Stimulated activated CD4-positive, alpha-beta T cell treated with anti-CD3 and anti-CD28 coated beads, Interleukin-1b, Interleukin-23, amount 100 ng/mL, for 4 hours (primary cell): ENCODE measurements around the gene SIPA1L2.
A peak's percentile ranks its signal among the peaks of the same experiment; 100 is the strongest.

Experiments
- DNase-seq, 2 donors: peaks; one replicate each; pipeline ENCODE4 v3.0.0-alpha.2; 2020; ENCODE audit warnings: low read depth in 2 of 2

SIPA1L2 gene, protein sequence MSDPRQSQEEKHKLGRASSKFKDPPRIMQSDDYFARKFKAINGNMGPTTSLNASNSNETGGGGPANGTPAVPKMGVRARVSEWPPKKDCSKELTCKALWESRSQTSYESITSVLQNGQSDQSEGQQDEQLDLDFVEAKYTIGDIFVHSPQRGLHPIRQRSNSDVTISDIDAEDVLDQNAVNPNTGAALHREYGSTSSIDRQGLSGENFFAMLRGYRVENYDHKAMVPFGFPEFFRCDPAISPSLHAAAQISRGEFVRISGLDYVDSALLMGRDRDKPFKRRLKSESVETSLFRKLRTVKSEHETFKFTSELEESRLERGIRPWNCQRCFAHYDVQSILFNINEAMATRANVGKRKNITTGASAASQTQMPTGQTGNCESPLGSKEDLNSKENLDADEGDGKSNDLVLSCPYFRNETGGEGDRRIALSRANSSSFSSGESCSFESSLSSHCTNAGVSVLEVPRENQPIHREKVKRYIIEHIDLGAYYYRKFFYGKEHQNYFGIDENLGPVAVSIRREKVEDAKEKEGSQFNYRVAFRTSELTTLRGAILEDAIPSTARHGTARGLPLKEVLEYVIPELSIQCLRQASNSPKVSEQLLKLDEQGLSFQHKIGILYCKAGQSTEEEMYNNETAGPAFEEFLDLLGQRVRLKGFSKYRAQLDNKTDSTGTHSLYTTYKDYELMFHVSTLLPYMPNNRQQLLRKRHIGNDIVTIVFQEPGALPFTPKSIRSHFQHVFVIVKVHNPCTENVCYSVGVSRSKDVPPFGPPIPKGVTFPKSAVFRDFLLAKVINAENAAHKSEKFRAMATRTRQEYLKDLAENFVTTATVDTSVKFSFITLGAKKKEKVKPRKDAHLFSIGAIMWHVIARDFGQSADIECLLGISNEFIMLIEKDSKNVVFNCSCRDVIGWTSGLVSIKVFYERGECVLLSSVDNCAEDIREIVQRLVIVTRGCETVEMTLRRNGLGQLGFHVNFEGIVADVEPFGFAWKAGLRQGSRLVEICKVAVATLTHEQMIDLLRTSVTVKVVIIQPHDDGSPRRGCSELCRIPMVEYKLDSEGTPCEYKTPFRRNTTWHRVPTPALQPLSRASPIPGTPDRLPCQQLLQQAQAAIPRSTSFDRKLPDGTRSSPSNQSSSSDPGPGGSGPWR (N-terminal part only)

DNA sequence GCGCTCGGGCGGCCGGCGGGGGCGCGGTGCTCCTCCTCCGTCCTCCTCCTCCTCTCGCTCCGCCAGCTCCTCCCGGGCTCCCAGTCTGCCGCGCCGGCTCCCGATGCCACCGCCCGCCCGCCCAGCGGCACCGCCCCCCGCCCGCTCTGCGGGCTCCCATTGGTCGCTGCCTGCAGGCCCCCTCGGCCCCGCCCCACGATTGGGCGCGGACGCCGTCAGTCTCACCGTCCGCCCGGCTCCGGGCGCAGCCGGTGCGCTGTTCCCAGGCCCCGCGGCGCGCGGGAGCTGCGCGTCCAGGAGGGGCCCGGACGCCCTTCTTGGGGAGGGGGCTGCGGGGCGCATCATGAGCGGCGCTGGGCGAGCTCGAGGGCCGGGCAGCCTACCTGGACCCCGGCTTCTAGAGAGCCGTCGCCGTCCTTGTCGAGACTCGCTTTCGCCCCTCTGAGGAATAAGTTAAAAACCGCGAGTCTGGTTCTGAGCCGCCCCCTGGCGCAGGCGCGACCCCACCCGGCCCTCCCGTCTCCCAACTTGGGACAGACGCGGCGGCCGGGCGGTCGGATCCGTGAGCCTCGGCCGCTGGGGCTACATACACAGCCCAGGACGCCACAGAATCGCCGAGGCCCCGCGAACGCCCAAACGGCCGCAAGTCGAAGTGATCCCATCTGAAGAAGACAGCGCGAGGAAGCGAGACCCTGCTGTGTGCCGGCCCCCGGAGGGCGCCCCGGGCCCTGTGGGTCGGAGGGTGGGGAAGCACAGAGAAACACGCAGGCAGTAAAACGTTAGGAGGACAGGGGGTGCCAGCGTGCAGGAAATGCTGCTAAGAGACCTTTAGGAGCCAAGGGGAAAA is at the start of gene SIPA1L2:
SIPA1L2 (minus strand) TSS at position 87 of the 847 bp plus-strand sequence. CDS start 114,794 bp downstream, outside the sequence.
- DNase-seq: peak; percentile 78 to 93

DNA sequence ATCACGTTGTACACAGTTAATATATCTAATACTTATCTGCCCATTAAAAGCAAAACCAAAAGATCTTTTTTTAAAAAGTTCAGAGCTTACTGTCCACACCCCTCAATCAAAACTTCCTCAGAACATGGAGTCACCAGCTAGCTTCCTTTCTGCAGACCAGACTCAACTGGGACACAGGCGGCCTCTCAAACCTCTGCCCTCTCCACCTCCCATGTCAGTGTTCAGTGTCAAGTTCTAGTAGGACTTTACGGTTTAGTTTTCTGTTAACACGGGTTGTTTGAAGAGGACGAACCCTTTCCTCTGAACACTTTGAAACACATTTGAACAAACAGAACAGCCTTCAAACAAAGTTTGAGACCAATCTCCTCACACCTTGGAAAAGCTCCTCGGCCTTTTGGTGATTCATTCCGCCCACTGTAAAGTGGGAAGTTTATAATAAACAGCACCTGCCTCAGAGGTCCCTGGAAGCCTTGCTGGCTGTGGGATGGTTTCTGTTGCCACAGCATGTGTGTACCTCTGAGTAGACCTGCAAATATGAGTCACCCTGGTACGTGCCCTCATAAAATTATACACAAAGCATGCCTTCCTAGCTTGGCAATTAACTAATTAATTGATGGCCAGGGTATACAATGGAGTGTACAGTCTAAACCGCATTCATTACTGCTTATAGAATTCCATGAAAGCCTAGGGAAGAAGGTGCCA is 48.4 kb upstream of the SIPA1L2 start:
- DNase-seq: no peak

DNA sequence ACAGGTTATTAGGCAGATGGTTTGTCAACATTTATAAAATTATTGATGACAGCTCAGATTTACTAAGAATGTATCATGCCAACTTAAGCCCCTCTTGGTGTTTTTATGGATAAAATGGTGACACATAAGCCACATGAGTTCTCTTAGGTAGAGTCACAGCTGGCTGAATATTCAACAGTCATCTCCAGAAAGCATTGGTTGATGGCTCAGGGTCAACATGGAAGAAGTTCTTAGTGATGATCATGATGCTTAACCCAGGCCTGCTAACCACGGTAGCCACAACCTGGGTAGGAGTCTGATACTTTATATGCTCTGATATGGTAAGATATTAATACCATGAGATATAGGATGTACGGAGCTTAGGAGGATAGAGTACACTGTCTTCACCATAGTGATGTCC is 46.4 kb upstream of the SIPA1L2 start:
- DNase-seq: no peak

DNA sequence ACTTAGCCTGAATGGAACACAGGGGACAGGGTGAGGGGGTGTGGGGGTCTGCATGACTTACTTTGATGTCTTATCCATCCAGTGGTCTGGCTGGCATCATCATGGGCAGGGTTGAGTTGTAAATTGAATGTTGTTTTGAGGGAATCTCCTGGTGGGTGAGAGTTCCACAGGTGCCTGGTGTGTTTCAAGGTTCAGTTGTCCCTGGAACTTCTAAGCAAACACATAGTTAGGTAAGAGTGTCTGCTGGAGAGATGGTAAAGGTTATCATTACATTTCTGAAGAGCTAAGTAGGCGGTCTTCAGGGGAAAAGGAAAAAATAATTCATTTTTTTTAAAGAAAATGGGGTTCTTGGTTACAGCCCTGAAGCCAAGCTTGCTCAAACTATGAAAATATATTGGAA is 46.0 kb upstream of the SIPA1L2 start:
- no peak for DNase-seq

DNA sequence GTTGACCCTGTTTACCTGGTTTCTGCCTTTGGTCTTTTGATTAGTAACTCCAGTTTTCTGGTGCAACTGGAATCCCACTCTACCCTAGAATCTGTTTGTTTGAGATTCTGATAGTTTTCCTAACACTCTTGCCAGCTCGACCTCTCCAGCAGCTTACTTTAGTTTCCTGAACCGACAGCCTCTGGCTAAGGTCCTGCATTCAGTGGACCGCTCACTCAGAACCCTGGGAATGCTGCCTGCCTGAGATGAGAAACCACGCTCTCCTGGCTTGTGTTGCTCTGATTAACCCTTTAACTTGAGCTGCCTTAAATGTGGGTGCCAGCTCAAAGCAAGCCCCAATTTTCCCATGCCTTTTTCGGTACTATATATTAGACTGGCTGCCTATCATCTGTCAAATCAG is 45.3 kb upstream of the SIPA1L2 start:
- no peak for DNase-seq

DNA sequence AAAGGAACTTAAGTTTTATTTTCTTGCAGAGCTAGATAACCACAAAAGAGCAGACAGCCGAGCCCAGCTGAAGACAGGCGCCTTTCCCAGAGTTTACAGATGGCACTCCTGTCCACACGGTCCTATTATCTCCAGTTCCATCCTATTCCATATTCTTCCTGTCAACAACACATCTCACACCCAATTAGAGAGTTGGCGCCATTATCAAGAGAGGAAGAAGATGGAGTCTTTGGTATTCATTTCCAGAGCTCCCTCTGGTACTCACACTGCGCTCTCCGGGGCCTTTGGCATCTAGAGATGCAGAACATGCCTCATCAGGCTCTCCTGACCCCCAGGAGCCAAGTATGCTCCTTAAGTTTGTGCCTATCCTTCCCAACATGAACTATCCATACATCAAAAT is 43.3 kb upstream of the SIPA1L2 start:
- DNase-seq: no peak

DNA sequence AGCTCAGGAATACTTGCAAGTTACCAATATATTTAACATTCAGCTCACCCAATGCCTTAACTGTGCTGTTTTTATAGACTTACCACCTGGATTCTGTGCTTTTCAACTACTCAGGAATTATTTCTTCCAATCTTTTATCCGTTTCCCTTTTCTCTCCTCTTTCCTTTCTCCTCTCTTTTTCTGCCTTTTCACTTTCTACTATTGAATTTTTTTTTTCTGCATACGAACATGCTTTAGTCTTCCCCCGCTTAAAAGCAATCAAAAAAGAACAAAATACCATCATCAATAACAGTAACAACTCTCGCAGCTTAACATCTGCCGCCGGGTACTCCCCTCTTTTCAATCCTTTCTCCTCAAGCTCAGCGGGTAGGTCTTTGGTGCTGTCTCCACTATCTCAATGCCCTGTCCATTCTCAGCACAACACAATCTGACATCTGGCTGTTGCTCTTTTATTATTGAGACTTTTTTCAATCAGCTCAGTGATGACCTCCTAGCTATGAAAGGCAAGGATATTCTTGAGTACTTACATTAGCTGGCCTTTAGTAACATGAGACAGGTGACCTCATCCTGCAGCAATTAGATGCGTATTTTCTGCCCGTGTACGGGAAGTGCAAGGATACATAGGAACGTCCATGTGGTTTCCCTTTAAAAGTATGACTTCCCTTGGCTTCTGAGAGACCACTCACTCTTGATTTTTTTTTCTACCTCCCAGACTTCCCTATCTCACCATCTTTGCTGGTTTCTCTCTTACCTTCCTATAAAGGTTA is 40.2 kb upstream of the SIPA1L2 start:
- DNase-seq: no peak

DNA sequence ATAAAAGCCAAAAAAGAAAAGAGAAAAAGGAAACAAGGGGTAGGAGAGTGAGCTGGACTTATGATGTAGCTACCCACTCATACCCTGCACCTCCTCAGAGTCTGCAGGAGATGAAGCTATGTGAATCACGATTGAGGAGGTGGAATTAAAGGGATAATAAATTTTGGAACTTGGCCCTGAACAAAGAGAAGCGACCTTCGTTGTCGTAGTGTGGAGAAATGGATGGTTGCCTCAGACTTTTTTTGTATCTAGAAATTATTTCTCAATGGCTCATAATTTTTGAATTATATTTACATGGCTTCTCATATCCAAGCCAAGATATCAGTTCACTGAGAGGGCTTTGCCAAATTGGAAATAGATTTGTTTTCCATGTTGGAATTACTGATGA is 37.8 kb upstream of the SIPA1L2 start:
- DNase-seq: no peak

DNA sequence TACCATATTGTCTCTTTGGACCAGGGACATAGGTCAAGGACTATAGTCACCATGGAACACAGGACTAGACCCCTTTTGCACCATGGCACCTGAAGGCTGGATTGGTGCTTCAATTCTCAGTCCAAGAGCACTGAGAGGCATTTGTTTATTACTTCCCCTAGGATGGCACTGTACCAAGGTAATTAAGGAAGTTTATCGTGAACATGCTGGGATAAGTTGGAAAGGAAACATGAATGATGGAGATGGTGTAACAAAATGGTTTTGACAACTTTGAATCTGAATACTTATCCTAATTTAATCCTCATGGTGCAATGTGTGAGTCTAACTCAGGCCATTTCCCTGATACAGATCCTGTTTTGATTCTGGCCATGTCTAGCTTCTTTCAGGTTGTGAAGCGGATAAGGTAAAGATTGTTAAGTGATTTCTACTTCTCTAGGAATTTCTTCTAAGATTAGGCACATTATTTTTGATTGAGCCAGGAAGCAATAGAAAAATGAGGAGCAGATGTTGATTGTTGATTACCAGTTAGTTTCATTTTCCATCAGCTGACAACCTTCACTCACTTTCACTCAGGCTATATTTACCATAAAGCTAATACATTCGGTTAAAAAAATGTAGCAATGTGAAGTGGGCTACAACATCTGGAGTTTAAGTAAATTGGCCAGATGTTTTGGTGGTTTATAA is 37.3 kb upstream of the SIPA1L2 start:
- no peak for DNase-seq

DNA sequence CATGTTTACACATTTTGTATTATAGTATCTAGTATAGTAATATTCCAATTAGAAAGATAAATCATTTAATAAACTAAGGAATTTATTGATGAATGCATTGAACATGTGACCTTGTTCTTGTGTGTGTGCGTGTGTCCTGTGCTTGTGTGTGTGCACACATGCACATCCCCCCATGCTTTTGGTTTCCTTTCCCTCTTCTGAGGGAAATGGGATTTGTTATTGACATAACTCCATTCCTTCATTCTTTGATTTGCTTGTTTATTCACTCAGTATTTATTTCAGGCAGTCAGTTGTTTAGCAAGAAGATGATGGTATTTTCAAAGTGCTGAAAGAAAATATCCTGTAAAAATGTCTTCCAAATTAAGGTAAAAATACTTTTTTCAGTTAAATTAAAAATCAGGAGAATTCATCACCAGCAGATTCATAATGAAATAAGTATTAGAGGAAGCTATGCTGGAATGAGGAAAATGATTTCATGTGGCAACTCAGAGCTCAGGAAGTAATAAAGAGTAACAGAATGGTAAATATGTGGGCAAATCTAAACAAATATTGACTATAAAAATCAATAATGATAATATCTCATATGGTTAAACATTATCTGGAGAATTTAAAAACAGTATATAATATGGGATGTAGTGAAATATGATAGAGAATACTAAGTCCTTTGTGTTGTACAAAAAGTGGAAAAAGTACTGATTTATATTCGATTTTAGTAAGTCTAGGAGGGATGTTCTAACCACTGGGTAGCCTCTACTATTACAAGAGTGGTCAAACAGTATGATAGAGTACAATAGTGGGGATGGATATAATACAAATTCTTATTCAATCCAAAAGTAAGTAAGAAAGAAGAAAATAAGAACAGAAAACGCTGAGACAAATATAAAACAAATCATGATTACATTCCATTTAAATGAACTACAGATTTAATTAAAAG is 35.2 kb upstream of the SIPA1L2 start:
- no peak for DNase-seq

DNA sequence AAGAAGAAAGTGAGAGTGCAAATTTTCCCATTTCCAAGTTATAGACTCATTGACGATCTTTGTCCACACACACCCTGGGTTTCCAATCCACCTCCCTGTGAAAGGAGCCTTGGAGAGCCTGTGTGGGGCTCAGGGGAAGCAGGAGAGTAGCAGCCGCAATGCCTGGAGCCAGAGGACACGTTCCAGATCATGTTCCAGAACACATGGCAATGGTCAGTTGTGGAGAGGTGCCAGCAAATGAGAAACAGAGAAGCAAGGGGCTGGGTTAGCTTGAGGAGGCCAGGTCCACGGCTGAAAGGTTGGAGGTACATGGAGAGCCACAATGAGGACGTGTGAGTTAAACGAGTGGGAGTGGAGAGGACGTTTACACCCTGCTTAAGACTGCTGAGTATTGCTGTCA is 33.0 kb upstream of the SIPA1L2 start:
- no peak for DNase-seq

DNA sequence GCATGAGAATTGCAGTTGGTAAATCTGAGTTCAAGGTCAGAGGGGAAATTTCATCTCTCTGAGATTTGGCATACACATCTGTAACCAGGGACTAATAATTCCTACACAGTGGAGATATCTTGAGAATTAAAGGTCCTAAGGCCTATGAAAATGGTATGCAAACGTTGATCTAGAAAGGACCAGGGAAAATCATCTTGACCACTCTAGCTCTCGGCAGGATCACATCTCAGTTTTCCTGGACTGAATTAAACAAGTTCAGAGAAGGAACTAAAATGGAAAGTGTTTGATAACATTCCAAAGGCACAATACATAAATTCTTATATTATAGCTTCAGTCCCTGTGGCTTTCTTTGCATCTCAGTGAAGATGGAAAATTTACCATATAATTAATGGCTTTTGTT is 28.5 kb upstream of the SIPA1L2 start:
- DNase-seq: no peak

DNA sequence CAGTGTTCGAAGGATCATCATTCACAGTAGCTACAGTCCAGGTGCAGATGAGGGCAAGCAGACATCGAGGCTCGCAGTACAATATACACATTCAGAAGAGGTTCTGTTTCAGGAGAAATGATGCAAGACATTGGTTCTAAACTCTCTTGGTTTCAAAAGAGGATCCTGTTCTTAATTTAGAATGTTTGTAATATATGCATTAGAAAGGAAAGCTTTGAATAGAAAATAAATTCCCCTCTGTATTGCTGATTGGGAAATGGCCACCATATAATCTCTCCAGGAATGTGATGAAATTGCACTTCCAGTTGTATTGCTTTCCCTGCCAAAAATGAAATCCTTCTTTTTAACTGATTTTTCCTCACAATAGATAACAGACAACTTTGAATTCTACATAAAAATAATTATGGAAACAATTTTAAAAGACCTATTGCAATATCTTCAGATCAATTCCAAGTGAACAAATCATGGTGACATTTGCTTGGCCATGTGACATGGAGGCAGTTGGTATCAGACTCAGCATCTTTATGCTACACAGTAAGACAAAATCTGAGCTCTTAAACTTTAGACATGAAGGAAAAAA is 27.6 kb upstream of the SIPA1L2 start:
- no peak for DNase-seq

DNA sequence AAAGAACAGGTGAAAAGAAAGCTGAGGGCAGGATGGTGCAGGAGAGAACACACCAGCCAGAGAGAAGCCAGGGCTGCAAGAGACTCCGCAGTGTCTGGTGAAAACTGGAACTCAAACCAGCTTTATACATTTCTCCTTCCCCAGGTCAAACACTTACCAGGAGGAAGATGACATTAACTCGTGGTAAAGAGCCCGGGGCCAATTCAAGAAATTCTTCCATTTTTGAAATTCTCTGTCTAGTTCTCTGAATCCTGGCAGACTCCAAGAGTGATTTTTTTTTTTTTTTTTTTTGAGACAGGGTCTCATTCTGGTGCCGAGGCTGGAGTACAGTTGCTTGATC is 25.8 kb upstream of the SIPA1L2 start:
- no peak for DNase-seq

DNA sequence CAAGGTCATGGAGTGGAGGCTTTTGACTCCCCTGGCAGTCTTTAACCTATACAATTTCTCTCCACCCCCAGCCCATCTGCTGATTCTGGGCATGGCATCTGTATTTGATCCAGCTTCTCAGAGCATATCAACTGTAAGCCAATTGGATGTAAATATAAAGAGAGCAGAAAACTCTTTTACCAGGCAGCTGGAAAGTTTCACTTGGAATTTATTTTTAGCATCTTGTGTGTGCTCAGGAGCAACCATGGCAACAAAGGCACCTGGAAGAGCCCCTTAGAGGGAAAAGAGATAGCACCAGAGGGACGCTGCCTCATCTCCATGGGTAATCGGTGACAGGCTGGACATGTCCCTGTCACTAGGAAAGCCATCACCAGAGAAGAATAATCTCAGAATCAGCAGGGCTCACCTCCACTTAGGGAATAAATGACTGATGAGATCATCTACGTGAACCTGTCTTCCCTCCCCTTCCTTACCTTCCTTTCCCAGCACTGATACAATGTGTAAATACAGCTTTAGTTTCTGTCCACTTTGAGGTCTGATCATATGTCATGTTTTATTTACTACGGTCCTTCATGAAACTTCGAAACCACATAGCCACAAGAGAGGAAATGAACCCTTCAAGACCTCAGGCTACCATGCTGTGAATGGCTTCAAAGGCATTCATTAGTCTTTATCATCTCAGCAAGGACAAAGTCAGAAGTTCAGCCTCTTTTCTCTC is 25.3 kb upstream of the SIPA1L2 start:
- no peak for DNase-seq

DNA sequence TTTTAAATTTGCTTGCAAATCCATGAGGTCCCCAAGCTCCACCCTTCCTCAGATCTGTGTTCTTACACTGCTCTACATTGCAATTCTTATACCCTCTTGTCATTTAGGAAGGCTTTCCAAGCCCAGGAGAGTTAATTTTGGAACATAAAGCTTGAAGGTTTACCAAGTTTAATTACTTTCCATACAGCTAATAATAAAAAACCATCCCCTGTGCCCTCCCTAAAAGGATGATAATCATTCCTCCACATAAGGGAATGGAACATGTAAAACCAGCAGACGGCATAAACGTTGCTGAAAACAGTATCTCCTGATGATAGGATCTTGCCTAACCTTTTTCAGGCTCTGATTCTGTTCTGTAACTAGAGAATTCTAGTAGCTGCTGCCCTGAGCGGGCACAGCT is 23.9 kb upstream of the SIPA1L2 start:
- no peak for DNase-seq

DNA sequence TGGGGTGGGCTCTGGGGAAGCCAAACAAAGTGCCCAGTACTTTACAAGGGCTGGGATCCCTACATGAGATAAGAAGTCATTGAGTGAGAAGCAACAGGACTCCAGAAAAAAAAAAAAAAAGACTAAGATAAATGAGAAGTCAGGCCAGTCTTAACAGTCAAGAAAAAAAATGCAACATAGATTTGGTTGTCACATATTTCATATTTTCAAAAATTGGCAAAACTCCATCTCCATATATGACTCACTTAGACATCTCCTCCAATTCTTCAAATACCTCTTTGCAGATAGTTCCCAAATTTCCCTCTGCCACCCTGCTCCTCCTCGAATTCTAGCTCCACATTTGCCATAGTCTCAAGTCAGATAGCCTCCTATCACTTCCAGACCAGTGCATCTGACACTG is 20.9 kb upstream of the SIPA1L2 start:
- DNase-seq: no peak
